ENCODE measurements around the gene PIK3CB.

- TF ChIP-seq TEAD4 (IDR thresholded peaks at IDR 0.05; ENCODE audit: borderline replicate concordance, insufficient read depth) (no peak), ELF1 (IDR thresholded peaks at IDR 0.05) (no peak), CTCF (IDR thresholded peaks at IDR 0.05) (no peak), JUND (IDR thresholded peaks at IDR 0.05) (no peak), SMC3 (IDR thresholded peaks at IDR 0.05; ENCODE audit: low read depth, low read length) (no peak), REST (IDR thresholded peaks at IDR 0.05; ENCODE audit: low read depth, low read length) (no peak)
Observed at GRCh38 chr3:138863776-138864113, 29.0 kb upstream of the PIK3CB start.
